ENCODE measurements around the gene PPP1R13L. TPM values are rescaled to one million over a fixed set of nuclear protein-coding genes. Genes with fewer than 3 reads are reported as not detected.

PPP1R13L gene, protein sequence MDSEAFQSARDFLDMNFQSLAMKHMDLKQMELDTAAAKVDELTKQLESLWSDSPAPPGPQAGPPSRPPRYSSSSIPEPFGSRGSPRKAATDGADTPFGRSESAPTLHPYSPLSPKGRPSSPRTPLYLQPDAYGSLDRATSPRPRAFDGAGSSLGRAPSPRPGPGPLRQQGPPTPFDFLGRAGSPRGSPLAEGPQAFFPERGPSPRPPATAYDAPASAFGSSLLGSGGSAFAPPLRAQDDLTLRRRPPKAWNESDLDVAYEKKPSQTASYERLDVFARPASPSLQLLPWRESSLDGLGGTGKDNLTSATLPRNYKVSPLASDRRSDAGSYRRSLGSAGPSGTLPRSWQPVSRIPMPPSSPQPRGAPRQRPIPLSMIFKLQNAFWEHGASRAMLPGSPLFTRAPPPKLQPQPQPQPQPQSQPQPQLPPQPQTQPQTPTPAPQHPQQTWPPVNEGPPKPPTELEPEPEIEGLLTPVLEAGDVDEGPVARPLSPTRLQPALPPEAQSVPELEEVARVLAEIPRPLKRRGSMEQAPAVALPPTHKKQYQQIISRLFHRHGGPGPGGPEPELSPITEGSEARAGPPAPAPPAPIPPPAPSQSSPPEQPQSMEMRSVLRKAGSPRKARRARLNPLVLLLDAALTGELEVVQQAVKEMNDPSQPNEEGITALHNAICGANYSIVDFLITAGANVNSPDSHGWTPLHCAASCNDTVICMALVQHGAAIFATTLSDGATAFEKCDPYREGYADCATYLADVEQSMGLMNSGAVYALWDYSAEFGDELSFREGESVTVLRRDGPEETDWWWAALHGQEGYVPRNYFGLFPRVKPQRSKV
- total RNA-seq, result 100 to 1,000 TPM; 257 to 851 (median 501) TPM

DNA sequence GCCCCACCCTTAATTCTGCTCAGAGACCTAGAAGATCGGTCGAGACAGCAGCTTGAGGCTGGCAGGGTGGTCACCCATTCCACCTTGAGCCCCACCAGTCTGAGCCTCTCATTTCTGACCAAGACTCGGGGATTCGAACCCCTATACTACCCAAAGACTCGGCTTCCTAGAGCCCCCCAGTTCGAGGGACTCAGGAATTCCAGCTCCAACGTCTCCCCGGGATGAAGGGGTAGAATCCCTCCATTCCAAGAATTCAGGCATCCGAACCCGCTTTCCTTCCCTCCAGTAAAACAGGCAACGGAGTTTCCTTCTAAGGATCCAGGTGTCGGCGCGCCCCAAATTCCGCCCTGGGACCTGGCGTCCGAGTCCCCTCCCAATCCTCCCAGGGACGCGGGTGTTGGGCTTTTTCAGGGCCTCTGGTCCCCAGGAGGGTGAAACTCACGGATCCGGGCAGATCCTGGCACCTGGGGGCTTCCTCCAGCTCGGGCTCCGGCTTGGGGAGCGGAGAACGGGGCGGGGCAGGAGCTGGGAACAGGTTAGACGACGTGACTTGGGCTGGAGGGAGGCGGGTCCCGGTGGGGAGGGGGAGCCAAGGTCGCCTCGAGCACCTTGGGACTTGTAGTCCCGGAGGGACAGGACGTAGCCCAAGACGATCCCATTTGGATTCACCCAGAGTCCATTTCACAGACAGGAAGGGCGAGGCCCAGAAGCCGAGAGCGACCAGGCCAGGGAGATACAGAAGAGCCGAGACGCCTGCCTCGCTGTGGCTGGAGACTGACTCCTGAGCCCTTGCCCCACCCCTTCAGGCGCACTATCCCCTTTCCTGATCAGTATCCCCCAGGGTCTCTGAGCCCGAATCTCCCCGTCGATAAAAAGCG is at the start of gene PPP1R13L:
Gene PPP1R13L (minus strand): TSS at position 513 of the 878 bp plus-strand sequence. CDS start 6,751 bp downstream, outside the sequence.
- TF ChIP-seq, protein P1, sequence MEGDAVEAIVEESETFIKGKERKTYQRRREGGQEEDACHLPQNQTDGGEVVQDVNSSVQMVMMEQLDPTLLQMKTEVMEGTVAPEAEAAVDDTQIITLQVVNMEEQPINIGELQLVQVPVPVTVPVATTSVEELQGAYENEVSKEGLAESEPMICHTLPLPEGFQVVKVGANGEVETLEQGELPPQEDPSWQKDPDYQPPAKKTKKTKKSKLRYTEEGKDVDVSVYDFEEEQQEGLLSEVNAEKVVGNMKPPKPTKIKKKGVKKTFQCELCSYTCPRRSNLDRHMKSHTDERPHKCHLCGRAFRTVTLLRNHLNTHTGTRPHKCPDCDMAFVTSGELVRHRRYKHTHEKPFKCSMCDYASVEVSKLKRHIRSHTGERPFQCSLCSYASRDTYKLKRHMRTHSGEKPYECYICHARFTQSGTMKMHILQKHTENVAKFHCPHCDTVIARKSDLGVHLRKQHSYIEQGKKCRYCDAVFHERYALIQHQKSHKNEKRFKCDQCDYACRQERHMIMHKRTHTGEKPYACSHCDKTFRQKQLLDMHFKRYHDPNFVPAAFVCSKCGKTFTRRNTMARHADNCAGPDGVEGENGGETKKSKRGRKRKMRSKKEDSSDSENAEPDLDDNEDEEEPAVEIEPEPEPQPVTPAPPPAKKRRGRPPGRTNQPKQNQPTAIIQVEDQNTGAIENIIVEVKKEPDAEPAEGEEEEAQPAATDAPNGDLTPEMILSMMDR (IDR thresholded peaks at IDR 0.05), result no peak
- TF ChIP-seq POLR2A (IDR thresholded peaks at IDR 0.05), result no peak
- peak within 1 kb of the TSS; percentile 61 for H3K4me3 ChIP-seq (ENCODE audit: low read depth, poor library complexity, severe bottlenecking)
- WGBS, 2 donors, result 8% methylated on average over 31 to 36 of the region's 46 CpGs
- DNase-seq (ENCODE audit: low spot score in 2 of 2), result peak; percentile 86 to 97
- intact Hi-C loops (cut with DNase I; ENCODE audit: low total_unique reads), result no loop called here

DNA sequence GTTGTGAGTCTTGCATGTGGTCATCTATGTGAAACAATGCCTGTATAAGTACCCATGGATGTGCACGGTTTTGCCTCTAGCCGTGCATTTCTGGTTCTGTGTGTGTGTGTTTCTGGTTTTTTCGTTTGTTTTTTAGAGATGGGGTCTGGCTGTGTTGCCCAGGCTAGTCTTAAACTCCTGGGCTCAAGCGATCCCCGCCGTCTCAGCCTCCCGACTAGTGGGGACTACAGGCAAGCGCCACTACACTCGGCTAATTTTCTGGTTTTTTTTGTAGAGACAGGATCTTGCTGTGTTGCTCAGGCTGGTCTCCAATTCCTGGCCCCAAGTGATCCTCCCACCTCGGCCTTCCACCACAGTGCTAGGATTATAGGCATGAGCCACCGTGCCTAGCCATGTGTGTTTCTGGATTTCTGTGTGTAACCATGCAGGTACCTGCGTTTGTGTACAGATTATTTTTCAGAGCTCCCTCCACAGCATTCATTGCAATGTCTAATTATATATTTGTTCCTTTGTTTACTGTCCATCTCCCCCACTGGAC is 47.0 kb upstream of the PPP1R13L start:
- 70 to 71% methylated on average over 12 of the region's 12 CpGs for WGBS, 2 donors
- H3K4me3 ChIP-seq (ENCODE audit: low read depth, poor library complexity, severe bottlenecking), result no peak overlapping the region
- no peak for TF ChIP-seq POLR2A (IDR thresholded peaks at IDR 0.05)
- TF ChIP-seq, protein P1 (IDR thresholded peaks at IDR 0.05), result no peak
- intact Hi-C loops (cut with DNase I; ENCODE audit: low total_unique reads), result no loop called here
- no peak for DNase-seq (ENCODE audit: low spot score in 2 of 2)

DNA sequence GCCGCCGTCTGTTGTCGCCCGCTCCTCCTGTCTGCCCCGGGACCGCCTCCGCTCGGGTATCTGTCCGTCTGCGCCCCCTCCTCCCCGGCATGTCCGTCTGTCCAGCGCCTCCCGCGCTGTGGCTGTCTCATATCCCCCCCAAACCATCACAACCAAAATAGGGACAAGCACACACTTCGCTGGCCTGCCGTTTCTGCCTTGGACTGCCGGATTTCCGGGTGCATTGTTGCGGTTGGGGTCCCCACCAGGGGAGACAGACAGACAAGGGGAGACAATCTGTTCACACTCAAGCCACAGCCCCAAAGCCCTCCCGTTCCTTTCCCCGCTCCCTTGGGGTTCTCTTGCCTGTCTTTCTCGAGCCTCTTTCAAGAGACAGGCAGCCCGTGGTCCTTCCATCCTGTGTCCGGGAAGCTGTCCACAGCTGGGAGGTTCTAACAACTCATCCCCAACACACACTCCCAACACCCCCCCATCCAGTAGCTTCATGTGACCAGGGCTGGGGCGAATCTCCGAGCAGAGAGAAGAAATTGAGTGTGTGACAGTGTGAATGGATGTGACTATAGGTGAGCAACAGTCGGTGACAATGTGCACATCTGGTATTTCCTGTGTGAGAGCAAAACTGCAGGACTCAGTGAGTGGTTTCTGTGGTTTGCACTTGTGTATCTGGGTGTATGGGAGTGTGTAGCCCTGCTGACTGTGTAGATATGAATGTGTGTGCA is 46.4 kb upstream of the PPP1R13L start:
- 1 to 2% methylated on average over 20 to 28 of the region's 28 CpGs for WGBS, 2 donors
- intact Hi-C loops (cut with DNase I; ENCODE audit: low total_unique reads), result no loop called here
- TF ChIP-seq POLR2A (IDR thresholded peaks at IDR 0.05), result no peak
- TF ChIP-seq, protein P1 (IDR thresholded peaks at IDR 0.05), result no peak
- peak overlapping the region; percentile 42 for H3K4me3 ChIP-seq (ENCODE audit: low read depth, poor library complexity, severe bottlenecking)
- DNase-seq (ENCODE audit: low spot score in 2 of 2), result peak in 1 of 2 donors; percentile 93

DNA sequence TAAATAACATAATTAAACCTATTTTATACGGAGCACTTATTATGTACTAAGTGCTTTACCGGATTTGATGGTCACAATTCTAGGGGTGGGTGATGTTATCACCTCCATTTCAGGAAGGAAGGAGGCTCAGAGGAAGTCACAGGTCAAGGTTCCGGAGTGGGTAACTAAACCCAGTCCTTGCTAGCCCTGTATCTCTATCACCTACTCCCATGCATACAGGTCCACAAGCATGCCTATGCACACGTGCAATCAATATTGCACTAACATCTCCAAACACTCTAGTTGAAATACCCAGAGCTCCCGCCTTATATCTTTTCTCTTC is 45.1 kb upstream of the PPP1R13L start:
- H3K4me3 ChIP-seq (ENCODE audit: low read depth, poor library complexity, severe bottlenecking), result peak overlapping the region; percentile 50
- no peak for TF ChIP-seq POLR2A (IDR thresholded peaks at IDR 0.05)
- TF ChIP-seq, protein P1 (IDR thresholded peaks at IDR 0.05), result no peak
- DNase-seq (ENCODE audit: low spot score in 2 of 2), result no peak
- intact Hi-C loops (cut with DNase I; ENCODE audit: low total_unique reads), result no loop called here
- 12 to 18% methylated on average over 5 of the region's 5 CpGs for WGBS, 2 donors

DNA sequence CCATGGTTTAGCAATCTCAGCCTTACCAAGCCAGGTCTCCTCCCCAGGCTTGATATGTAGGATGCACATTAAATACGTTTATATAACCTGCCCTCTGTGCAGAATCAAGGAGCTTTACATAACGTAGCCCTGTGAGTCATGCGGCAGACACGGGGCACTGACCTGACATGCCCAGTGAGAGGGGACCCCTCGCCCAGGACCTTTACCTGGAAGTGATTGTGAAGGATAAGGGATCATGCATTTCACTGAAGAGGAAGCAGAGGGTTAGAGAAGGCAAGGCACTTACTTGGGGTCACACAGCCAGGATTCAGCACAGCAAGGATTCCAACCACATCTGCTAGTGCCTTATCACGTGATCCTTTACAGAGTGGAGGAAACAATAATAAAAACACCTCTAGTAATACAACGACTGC is 44.0 kb upstream of the PPP1R13L start:
- intact Hi-C loops (cut with DNase I; ENCODE audit: low total_unique reads), result no loop called here
- no peak for TF ChIP-seq POLR2A (IDR thresholded peaks at IDR 0.05)
- TF ChIP-seq, protein P1 (IDR thresholded peaks at IDR 0.05), result no peak
- DNase-seq (ENCODE audit: low spot score in 2 of 2), result no peak
- H3K4me3 ChIP-seq (ENCODE audit: low read depth, poor library complexity, severe bottlenecking), result no peak overlapping the region
- 35 to 44% methylated on average over 7 of the region's 7 CpGs for WGBS, 2 donors
